WERI-Rb-1 (cell line): ENCODE data around the gene OMA1.

Source experiments
- DNase-seq: peaks from one replicate; pipeline ENCODE4 v3.0.0-alpha.2; 2020
- H3K27ac ChIP-seq: fragments of 250-450 bp; sonication (Bioruptor Pico); 2 replicates; pipeline ENCODE4 v1.5.1; 2020; ENCODE audit warnings: mild to moderate bottlenecking, moderate library complexity
- H3K27me3 ChIP-seq: fragments of 250-450 bp; sonication (Bioruptor Pico); 2 replicates; pipeline ENCODE4 v1.5.1; 2021; ENCODE audit warnings: mild to moderate bottlenecking, low read depth, moderate library complexity; ENCODE audit not compliant: insufficient read depth, severe bottlenecking
- H3K36me3 ChIP-seq: fragments of 250-450 bp; sonication (Bioruptor Pico); 2 replicates; pipeline ENCODE4 v1.5.1; 2020; ENCODE audit warnings: mild to moderate bottlenecking, moderate library complexity
- H3K4me3 ChIP-seq: 2 replicates; pipeline ENCODE4 v1.5.1; 2011; ENCODE audit warnings: low read depth, mild to moderate bottlenecking, control low read depth, low read length
- H3K9me3 ChIP-seq: fragments of 250-450 bp; sonication (Bioruptor Pico); 2 replicates; pipeline ENCODE4 v1.5.1; 2021; ENCODE audit warnings: mild to moderate bottlenecking, moderate library complexity; ENCODE audit not compliant: severe bottlenecking
- TF ChIP-seq, protein P1 (sequence below): IDR thresholded peaks from 2 replicates; pipeline ENCODE4 v1.5.1; 2011; ENCODE audit warnings: low read depth, mild to moderate bottlenecking, control low read depth, inconsistent platforms, low read length

Gene OMA1

GRCh38 chr1:58529284-58529683 lies 17.2 kb downstream of the OMA1 start:
- Histone ChIP-seq H3K27me3 (no peaks in the 10 kb centered on the region), H3K27ac (no peak overlapping the region), H3K9me3 (no peaks in the 10 kb centered on the region), H3K4me3 (no peak overlapping the region), H3K36me3 (no peaks in the 10 kb centered on the region)
- TF ChIP-seq, protein P1, sequence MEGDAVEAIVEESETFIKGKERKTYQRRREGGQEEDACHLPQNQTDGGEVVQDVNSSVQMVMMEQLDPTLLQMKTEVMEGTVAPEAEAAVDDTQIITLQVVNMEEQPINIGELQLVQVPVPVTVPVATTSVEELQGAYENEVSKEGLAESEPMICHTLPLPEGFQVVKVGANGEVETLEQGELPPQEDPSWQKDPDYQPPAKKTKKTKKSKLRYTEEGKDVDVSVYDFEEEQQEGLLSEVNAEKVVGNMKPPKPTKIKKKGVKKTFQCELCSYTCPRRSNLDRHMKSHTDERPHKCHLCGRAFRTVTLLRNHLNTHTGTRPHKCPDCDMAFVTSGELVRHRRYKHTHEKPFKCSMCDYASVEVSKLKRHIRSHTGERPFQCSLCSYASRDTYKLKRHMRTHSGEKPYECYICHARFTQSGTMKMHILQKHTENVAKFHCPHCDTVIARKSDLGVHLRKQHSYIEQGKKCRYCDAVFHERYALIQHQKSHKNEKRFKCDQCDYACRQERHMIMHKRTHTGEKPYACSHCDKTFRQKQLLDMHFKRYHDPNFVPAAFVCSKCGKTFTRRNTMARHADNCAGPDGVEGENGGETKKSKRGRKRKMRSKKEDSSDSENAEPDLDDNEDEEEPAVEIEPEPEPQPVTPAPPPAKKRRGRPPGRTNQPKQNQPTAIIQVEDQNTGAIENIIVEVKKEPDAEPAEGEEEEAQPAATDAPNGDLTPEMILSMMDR = no peak
- no peak for DNase-seq

- no peaks in the 10 kb centered on the region for H3K9me3 ChIP-seq
- H3K27ac ChIP-seq = no peak overlapping the region
- TF ChIP-seq, protein P1 = no peak
Measured at GRCh38 chr1:58528518-58528917, 18.0 kb downstream of the OMA1 start.

GRCh38 chr1:58524353-58524945 lies 22.1 kb downstream of the OMA1 start:
- no peak overlapping the region for H3K4me3 ChIP-seq
- no peak overlapping the region for H3K27ac ChIP-seq
- DNase-seq = no peak
- H3K27me3 ChIP-seq = no peaks in the 10 kb centered on the region
- TF ChIP-seq, protein P1 = no peak
- no peaks in the 10 kb centered on the region for H3K9me3 ChIP-seq
- no peaks in the 10 kb centered on the region for H3K36me3 ChIP-seq

More at GRCh38 chr1:58528518-58528917, 18.0 kb downstream of the OMA1 start:
- H3K36me3 ChIP-seq = no peaks in the 10 kb centered on the region
- H3K27me3 ChIP-seq = no peaks in the 10 kb centered on the region
- DNase-seq = no peak
- no peak overlapping the region for H3K4me3 ChIP-seq

- peak; percentile 58 for DNase-seq
- Histone ChIP-seq H3K9me3 (no peaks in the 10 kb centered on the region), H3K27me3 (no peaks in the 10 kb centered on the region), H3K36me3 (no peaks in the 10 kb centered on the region), H3K27ac (no peak overlapping the region), H3K4me3 (no peak overlapping the region)
- TF ChIP-seq, protein P1 = peak; percentile 24; the same call in 1 of the 2 replicates
Measured at GRCh38 chr1:58515794-58516401, 30.6 kb downstream of the OMA1 start.

- no peak overlapping the region for H3K4me3 ChIP-seq
- no peaks in the 10 kb centered on the region for H3K27me3 ChIP-seq
- H3K27ac ChIP-seq = no peak overlapping the region
- no peaks in the 10 kb centered on the region for H3K9me3 ChIP-seq
- TF ChIP-seq, protein P1 = no peak
- H3K36me3 ChIP-seq = no peaks in the 10 kb centered on the region
- DNase-seq = no peak
Measured at GRCh38 chr1:58513956-58514355, 32.6 kb downstream of the OMA1 start.

DNA sequence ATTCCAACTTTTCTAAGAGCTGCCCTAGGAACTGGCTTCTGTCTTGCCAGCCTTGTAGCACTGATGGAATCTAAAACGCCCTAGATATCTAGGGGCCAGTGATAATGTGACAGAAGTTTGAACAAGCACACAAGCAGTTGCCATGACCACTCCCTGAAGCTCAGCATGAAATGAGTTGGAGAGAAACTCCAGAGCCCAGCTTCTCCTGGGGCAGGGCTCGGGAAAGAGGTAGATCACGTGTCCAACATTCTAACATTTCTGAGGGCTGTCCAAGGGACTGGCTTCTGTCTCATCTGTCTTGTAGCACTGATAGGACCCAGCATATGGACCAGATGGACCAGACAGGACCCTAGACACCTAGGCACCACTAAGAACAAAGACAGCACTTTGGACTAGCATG lies 37.9 kb downstream of the OMA1 start:
- TF ChIP-seq, protein P1 = no peak
- H3K27ac ChIP-seq = no peak overlapping the region
- no peaks in the 10 kb centered on the region for H3K27me3 ChIP-seq
- no peak for DNase-seq
- H3K9me3 ChIP-seq = no peaks in the 10 kb centered on the region
- H3K36me3 ChIP-seq = no peaks in the 10 kb centered on the region
- no peak overlapping the region for H3K4me3 ChIP-seq
